SK-N-DZ (cell line): Measurements from ENCODE around the gene GABBR2.
"Not testable (repeated sequence)": the region's sequence is repeated elsewhere in the genome, so short reads cannot be mapped to it uniquely, and the experiment has no call there.

Experiments
- DNase-seq: peaks from one replicate; pipeline ENCODE4 v3.0.0-alpha.2; 2015; ENCODE audit warnings: low spot score

Gene GABBR2

DNA sequence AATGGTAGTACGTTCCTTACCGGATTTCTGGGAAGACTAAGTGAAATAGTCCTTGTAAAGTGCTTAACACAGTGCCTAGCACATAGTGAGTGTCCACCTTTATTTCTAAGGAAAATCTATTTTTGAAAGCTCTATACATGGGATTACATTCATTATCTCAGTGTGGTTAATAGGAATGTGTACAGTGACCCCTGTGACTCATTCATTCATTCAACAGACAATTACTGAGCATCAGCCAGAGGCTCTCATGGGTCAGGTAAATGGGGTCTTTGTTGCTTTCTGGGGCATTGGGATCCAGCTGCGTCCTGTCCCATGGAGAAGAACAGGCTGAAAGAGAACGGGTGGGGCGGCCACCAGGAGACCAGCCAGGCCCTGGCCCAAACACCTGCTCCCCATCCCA lies 227.1 kb downstream of the GABBR2 start:
- no peak for DNase-seq

DNA sequence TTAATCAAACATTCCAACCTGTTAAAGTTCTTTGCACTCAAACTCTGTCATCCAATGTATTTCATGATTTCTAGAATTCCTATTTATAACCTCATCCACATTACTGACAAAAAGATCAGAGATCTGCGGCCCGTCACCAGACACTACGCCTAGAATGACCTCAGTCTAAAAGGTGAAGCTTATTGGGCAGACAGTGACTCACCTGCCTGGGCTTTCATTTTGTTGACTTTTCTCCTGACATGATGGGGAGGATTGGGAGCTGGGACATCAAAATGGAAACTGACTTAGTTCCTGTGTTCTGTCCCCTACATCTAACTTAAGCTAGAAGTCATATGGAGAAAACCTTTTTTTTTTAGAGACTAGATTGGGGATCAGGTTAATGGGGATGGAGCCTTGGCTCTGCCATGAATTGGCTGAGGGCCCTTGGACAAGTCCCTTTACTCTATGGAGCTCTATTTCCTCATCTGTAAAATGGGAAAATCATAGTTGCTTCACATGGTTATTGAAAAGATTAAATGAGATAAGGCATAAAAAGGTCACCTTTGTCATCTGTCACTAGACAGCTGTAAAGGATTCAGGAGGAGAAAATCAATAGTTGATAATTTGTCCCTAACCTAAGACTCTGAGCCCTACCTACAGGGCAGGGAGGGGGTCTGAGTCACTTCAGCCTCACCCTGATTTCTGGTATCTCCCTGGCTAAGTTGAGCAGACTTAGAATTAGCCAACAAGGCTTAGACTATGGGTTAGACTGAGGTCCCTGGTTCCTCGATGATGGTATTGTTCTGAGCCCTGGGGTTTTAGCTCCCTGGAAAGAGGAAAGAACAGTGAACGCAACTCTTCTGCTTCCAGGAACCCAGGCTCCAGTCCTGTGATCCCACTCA lies 228.5 kb downstream of the GABBR2 start:
- no peak for DNase-seq

DNA sequence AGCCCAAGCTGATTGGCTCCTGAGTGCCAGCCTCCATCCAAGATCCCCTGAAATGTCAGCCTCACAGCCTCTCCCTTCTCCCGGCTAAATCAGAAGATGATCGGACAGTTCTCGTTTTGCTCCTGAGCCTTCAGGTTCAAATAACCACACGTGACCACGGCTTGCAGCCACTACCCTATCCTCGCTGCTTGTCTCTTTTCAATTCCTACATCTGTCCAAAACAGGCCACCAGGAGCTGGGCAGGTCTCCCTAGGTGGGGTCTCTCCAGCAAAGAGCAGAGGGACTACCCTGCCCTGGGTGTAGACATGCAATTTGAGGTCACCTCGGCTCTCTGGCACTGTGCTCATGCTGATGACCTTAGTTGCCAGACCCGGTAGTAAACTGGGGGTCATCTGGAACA lies 229.3 kb downstream of the GABBR2 start:
- no peak for DNase-seq

DNA sequence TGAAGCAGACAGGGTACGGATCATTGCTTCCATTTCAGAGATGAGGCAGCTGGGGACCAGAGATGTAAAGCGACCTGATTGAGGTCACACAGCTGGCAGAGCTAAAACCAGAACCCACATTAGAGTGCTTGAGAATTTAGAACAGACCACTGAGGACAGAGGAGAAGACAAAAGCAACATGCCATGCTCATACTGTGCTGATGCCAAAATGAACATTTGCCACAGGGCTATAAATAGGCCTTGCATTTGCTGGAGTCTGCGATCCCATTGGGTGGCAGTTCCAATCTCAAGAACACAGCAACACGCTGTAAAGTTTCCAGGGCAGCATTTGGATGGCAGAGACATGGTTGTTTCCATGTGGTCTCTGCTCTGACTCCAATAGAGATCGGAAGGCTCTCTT lies 230.9 kb downstream of the GABBR2 start:
- DNase-seq: no peak

DNA sequence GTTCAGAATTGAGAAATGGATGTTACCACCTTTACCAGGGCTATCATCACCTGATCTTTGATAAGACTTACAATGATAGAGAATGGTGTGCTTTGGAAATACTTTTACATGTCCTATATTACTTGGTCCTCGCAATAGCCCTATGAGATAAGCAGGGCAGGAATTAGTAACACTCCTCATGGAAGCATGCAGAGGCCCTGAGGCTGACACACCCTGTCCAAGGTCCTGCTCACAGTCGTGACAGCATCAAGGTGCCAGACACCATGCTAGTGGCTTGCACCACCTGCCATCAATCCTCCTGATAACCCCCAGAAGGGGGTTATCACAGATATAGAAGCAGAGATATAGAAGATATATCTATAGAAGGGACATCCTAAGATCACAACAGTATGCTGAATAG lies 236.5 kb downstream of the GABBR2 start:
- no peak for DNase-seq

DNA sequence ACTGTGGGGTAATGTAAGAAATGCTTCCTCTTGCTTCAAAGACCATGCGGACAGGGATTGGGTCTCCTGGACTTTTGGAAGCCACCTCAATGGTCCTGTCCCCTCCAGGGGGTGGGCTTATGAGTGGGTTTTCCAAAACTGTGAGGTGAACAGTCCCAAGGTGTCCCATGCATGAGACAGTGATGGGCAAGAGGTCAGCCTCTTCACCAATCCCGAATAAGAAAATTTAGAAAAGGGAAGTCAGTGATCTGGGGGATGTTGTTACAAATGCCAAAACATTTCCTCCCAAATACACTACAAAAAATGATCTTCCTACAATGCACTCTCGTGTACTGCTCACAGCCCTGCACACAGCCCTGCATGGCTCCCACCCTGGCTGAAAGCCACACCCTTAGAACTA lies 237.6 kb downstream of the GABBR2 start:
- DNase-seq: no peak

DNA sequence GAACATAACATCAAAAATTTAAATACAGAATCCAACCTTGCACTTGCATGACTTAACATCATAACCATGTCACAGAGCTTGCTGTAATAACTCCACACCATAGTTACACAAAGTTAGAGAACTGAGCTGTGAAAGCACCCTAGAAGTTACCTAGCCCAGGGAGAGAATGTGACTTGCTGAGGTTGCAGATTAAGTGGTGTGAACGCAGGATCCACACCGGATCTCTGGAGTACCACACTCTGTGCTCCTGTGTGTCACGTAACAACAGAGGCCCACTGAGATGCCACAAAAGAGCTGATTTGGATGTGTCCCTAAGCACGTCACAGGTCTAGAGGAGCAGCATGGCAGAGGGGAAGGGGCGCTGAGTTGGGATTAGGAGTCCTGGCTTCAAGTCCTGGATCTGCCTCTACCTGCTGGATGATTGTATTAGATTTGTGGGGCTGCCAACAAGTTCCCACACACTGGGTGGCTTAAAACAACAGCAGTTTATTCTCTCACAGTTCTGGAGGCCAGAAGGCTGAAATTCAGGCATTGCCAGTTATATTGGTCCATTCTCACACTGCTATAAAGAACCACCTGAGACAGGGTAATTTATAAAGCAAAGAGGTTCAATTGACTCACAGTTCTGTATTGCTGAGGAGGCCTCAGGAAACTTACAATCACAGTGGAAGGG lies 240.0 kb downstream of the GABBR2 start:
- no peak for DNase-seq

DNA sequence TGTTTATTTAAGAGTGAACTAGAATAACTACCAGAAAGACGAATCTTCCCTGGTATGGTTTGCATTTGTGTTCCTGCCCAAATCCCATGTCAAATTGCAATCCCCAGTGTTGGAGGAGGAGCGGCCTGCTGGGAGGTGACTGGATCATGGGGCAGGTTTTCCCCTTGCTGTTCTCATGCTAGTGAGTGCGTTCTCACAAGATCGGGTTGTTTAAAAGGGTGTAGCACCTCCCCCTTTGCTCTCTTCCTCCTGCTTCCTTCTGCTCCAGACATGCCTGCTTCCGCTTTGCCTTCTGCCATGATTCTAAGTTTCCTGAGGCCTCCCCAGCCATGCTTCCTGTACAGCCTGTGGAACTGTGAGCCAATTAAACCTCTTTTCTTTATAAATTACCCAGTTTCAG lies 242.9 kb downstream of the GABBR2 start:
- DNase-seq: no peak

DNA sequence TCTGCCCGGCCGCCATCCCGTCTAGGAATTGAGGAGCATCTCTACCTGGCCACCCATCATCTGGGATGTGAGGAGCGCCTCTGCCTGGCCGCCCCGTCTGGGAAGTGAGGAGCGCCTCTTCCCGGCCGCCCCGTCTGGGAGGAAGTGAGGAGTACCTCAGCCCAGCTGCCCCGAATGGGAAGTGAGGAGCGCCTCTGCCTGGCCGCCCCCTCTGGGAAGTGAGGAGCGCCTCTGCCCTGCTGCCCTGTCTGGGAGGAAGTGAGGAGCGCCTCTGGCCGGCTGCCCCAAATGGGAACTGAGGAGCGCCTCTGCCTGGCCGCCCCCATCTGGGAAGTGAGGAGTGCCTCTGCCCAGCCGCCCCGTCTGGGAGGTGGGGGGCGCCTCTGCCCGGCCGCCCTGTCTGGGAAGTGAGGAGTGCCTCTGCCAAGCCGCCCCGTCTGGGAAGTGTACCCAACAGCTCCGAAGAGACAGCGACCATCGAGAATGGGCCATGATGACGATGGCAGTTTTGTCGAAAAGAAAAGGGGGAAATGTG lies 244.5 kb downstream of the GABBR2 start:
- DNase-seq: not testable (repeated sequence)

DNA sequence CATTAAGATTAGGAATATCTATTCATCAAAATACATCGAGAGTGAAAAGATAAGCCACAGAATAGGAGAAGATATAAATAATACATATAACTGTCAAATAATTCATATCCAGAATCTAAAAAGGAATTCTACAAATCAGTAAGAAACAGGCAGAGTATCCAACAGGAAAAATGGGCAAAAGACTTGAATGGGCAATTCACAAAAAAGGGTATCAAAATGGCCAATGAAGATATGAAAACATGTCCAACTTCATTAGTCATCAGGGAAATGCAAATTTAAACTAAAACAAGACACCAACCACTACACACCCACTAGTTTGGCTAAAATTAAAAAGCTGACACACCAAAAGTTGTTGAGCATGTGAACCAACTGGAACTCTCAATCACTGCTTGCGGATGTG lies 246.4 kb downstream of the GABBR2 start:
- DNase-seq: no peak

DNA sequence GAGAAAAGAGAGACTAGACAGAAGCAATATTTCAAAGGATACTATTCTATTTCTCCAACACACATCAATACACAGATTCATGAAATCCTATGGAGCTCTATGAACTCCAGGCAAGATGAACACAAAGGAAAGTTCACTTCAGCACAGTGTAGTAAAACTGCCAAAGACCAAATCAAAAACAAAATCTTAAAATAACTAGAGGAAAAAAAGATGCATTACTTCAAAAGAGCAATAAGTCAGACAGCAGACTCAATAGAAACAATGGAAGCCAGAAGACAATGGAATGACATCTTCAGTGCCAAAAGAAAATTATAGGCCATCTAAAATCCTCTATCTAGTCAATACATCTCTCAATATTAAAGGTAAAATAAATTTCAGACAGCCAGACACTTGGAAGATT lies 248.0 kb downstream of the GABBR2 start:
- DNase-seq: no peak

DNA sequence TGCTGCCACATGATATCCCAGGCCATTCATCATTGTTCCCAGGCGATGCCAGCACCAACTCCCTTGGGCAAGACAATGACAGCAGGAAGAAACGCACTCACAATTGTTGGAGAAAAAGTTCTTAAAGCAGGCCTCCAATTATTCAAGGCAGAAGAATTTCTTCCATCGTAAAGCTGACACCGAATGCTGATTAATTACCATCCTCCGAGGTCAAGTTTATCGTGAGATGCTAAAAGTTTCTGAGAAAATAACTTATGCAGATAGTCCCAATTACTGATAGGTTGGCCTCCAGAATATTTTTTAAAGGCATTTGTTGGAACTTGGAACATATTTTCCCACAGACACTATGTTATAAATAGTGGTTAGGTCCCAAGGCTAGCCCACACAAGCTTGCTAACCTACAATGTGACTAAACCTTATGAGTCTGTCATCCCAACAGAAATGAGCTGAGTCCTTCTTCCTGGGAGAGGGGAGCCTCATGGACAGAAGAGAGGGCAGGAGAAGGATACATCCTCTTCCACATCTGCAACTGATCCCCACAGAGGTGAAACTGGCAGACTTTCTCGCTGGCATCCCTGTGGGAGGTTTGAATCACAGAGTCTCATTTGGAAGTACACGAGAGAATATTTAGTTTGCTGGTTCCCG lies 250.9 kb downstream of the GABBR2 start:
- no peak for DNase-seq

DNA sequence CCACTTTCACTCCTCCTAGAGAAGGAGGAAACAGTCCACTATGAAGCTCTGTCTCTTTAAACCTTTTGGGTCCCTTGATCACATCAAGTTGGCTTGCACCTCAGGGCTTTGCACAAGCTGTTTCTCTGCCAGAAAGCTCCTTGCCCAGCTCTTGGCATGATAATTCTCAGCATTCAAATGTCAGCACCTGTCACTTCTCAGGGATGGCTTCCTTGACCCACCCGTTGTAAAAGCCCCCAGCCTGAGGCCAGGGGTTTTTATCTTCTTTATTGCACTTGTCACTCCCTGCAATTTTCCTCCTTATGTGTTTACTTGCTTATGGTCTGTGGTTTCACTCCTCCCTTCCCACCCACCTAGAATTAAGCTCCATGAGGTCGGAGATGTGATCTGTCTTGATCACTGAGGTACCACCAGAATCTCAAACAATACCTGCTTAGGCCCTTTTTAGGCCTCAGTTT lies 252.6 kb downstream of the GABBR2 start:
- DNase-seq: no peak

DNA sequence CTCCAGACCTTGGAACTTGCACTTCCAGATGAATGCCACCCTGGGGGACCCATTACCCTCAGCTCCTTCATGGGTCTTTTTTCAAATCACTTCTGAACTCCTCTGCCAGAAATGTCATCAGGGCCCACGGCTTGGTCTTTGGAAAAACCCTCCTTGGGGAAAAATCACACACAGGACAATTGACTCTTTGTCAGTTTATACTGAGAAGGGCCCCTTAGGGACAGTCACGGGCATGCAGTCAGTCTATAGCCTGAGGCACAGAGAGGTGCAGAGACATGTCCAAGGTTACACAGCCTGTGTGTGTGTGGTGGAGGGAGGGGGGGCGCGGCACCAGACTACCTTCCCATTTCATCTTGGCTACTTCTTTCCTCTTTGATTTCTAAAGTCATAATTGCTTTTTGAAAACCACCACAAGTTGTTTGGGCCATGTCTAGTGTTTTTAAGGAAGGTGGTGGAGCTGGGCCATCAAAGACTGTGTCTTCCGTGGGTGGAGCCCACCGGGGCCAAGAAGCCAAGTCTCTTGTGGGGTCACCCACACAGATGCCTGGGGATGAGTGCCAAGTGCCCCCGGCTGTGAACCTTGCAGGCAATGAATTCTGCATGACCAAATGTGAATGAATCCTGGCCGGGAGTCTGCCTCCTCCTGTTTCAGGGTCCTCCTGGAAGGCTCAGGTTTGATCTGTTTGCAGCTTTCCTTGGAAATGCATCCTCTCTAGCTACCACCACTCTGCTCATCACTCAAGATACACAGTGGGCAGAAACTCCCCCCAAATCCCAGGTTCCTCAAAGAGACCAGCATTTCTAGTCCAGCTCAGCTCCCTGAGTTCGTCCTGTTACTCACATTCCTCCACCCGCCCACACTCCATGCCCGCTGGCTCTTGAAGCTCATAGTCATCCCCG lies 253.2 kb downstream of the GABBR2 start:
- no peak for DNase-seq

DNA sequence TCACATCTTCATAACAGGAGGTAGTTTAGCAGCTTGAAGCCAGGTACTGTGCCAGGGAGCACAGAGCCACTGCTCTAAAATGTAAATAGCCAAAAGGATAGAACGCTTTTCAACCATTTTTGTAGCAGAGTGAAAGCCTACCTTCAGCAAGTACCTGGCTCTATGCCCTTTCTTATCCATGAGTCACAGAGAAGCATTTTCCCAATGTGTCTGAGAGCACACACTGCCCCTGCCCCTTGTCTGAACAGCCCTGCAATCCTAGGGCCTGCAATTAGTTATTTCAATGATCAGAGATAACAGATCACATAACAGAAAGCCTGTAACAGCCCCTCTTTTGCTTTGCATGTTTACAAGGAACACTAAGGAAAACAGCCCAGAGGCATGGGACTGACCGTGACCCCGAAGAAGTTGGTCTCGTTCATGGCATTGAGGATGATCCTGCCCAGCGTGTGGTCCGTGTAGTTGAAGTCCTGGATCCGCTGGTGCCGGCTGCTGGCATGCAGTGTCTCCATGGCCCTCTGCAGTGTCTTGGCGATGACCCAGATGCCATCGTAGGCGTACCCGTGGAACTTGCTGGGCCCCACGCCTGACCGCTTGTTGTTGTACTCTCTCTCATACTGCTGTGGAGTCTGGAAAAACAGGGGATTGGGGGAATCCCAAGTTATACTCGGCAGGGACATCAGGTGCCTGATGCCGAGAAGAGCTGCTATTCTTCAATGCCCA lies 255.0 kb downstream of the GABBR2 start:
- DNase-seq: no peak

DNA sequence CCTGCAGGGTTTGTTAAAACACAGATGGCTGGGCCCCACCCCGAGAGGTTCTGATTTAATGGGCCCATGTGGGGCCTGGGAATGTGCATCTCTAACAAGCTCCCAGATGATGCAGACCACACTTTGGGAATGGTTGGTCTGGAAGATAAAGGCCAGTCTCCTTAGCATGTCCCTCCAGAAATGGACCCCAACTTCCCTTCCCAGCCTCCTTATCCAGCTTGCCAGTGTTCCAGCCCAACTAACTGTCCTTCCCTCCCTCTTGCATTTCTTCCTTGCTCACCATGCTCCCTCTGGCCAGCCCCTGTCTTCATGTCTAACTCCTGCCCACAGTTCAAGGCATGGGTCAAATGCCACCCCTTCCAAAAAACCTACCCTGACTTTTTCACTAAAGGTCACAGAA lies 257.2 kb downstream of the GABBR2 start:
- no peak for DNase-seq

DNA sequence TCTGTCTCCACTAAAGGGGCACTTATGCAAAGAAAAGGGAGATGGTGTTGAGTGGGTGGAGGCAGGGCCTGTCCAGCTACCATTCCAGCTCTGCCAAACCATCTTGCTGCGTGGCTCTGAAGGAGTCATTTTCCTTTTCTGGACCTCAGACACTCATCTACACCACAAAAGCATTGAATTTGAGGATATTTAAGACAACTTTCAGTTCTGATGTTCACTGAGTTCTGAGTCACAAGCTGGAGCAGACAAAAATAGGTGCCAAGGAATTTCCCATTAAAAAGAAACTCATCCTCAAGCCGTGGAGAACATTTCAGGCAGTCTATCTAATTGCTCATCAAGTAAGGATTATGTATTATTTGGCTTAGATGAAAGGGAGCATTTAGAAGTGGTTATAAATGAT lies 258.2 kb downstream of the GABBR2 start:
- no peak for DNase-seq

DNA sequence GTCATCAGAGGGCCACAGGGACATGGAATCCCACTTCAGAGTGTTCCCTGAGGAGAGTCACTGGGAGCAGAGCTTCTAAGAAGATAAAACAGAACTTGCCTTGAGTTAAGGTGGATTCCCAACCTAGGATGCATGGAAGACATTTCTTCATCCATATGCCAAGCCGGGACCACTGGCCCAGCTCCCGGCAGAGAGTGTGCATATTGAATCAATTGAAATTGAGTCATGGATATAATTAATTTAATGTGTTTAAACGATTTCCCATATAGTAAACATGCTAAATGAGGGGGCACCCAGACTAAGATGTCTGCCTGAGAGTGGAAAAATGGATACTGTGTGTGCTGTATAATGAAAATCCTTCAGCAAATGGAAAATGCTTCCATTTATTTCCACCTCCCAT lies 258.9 kb downstream of the GABBR2 start:
- no peak for DNase-seq

DNA sequence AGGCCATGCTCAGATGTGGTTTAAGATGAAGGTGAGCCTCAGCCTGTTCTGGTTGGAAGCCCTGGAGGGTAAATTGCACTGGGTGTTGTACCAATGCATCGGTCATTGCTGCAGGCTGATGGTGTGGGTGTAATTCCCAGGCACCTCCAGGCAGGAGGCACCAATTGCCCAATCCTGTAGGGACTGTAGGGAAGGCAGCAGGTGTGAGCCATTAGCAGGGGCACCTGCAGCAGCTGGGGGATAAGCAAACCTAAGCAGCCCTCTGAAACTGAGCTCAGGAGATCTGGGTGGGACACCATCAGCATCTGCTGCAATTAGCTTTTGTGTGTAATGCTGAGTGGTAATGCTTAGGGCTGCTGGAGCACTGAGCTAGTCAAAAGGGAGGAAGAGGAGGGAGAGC lies 263.2 kb downstream of the GABBR2 start:
- no peak for DNase-seq

DNA sequence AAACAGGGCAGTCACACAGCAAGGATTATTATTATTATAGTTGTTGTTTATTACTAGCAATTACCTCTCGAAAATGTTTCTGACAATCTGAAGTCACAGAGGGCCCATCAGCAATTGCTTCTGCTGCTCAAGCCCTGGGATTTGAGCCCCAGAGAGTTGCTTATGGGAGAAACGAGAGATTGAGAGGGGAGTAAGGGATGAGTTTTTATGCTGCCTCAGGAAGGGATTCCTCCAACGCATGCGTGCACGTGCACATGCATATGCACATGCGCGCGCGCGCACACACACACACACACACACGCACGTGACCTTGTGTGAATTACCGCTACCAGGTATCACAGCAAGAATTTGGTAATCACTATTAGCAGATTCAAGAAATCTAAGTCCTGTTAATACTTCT lies 264.1 kb downstream of the GABBR2 start:
- no peak for DNase-seq

DNA sequence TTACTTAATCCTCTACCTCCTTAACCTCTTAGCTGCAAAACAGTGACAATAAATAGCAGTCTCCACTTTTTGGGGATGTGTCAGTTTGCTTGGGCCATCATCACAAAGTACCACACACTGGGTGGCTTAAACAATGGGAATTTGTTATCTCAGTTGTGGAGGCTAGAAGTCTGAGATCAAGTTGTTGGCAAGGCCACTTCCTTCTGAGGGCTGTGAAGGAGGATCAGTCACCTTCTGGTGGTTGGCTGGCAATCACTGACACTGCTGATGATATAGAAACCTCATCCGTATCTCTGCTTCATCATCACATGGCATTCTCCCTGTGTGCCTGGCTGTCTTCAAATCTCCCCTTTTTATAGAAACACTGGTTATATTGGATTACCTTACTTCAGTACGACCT lies 266.2 kb downstream of the GABBR2 start:
- peak; percentile 24 for DNase-seq
